ENCODE measurements around the gene DRAXIN. TPM values are rescaled to one million over a fixed set of nuclear protein-coding genes. Genes with fewer than 3 reads are reported as not detected.

The DRAXIN gene
- polyA plus RNA-seq, 1 of the 3 experiments (the other 2 are of a cell fraction) = 0.97 TPM

- TF ChIP-seq REST (IDR thresholded peaks at IDR 0.05; ENCODE audit: low read depth, low read length) (no peak), EP300 (IDR thresholded peaks at IDR 0.05; ENCODE audit: borderline replicate concordance in 1 of 2, low read depth in 1 of 2, low read length in 1 of 2) (no peak), PBX3 (IDR thresholded peaks at IDR 0.05) (no peak), FOSL2 (IDR thresholded peaks at IDR 0.05; ENCODE audit: borderline replicate concordance, low read depth) (no peak), RFX5 (IDR thresholded peaks at IDR 0.05; ENCODE audit: low read length) (no peak), MEF2A (IDR thresholded peaks at IDR 0.05; ENCODE audit: borderline replicate concordance, low read depth) (no peak)
These were observed 83.2 kb downstream of the DRAXIN start (continued) for GRCh38 chr1:11774753-11775152.

Other genes starting within 250 kb of the DRAXIN start
- 0.08 and 0.15 TPM in 2 replicates for gene DISP3, start 212.6 kb upstream of the DRAXIN start, polyA plus RNA-seq (2012; rRNA removed)
- 17.0 and 21.7 TPM in 2 replicates for gene FBXO2, start 37.3 kb upstream of the DRAXIN start, polyA plus RNA-seq (2012; rRNA removed)
- gene FBXO44, start 36.8 kb upstream of the DRAXIN start, polyA plus RNA-seq (2012; rRNA removed) = 42.8 and 52.2 TPM in 2 replicates
- 7.3 and 8.1 TPM in 2 replicates for gene FBXO6, start 27.5 kb upstream of the DRAXIN start, polyA plus RNA-seq (2012; rRNA removed)
- gene MAD2L2, start 10.6 kb upstream of the DRAXIN start, polyA plus RNA-seq (2012; rRNA removed) = 70.0 and 94.0 TPM in 2 replicates
- gene AGTRAP, start 44.4 kb downstream of the DRAXIN start, polyA plus RNA-seq (2012; rRNA removed) = 45.1 and 66.2 TPM in 2 replicates
- 0.10 TPM in 1 of 2 replicates, not detected in the other for gene C1orf167, start 70.5 kb downstream of the DRAXIN start, polyA plus RNA-seq (2012; rRNA removed)
- 5.3 and 7.6 TPM in 2 replicates for gene MTHFR, start 114.3 kb downstream of the DRAXIN start, polyA plus RNA-seq (2012; rRNA removed)
- 7.4 and 8.3 TPM in 2 replicates for gene CLCN6, start 114.5 kb downstream of the DRAXIN start, polyA plus RNA-seq (2012; rRNA removed)
- not detected in 2 replicates for gene NPPA, start 156.1 kb downstream of the DRAXIN start, polyA plus RNA-seq (2012; rRNA removed)
- 0.55 and 0.85 TPM in 2 replicates for gene NPPB, start 167.2 kb downstream of the DRAXIN start, polyA plus RNA-seq (2012; rRNA removed)
- 66.1 and 67.9 TPM in 2 replicates for gene KIAA2013, start 234.7 kb downstream of the DRAXIN start, polyA plus RNA-seq (2012; rRNA removed)
- gene PLOD1, start 243.0 kb downstream of the DRAXIN start, polyA plus RNA-seq (2012; rRNA removed) = 204 and 257 TPM in 2 replicates

Measured in SK-N-SH (cell line).